ENCODE measurements around the gene PRR23A.
"Not testable (repeated sequence)": the region's sequence is repeated elsewhere in the genome, so short reads cannot be mapped to it uniquely, and the experiment has no call there.

- TF ChIP-seq, protein P1, sequence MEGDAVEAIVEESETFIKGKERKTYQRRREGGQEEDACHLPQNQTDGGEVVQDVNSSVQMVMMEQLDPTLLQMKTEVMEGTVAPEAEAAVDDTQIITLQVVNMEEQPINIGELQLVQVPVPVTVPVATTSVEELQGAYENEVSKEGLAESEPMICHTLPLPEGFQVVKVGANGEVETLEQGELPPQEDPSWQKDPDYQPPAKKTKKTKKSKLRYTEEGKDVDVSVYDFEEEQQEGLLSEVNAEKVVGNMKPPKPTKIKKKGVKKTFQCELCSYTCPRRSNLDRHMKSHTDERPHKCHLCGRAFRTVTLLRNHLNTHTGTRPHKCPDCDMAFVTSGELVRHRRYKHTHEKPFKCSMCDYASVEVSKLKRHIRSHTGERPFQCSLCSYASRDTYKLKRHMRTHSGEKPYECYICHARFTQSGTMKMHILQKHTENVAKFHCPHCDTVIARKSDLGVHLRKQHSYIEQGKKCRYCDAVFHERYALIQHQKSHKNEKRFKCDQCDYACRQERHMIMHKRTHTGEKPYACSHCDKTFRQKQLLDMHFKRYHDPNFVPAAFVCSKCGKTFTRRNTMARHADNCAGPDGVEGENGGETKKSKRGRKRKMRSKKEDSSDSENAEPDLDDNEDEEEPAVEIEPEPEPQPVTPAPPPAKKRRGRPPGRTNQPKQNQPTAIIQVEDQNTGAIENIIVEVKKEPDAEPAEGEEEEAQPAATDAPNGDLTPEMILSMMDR (IDR thresholded peaks at IDR 0.05): not testable (repeated sequence)
- not testable (repeated sequence) for TF ChIP-seq POLR2A (IDR thresholded peaks at IDR 0.05)
Observed at GRCh38 chr3:139030576-139030975, 24.5 kb upstream of the PRR23A start.

All from Peyer's patch (tissue), 4 donors.